UCSD-AML1 (cell line): ENCODE results near the gene HTT.

Source experiments
- DNase-seq: peaks from one replicate; lab custom pipeline; 2025; ENCODE audit not compliant: unreplicated experiment; lab: John Stamatoyannopoulos, UW

HTT gene

GRCh38 chr4:3217266-3217665 lies 142.8 kb downstream of the HTT start:
- no peak for DNase-seq

GRCh38 chr4:3217771-3218170 lies 143.3 kb downstream of the HTT start:
- no peak for DNase-seq

- no peak for DNase-seq
These were observed 144.6 kb downstream of the HTT start for GRCh38 chr4:3218824-3219760.

GRCh38 chr4:3219761-3220475 lies 145.4 kb downstream of the HTT start:
- DNase-seq, result no peak

GRCh38 chr4:3220476-3221183 lies 146.1 kb downstream of the HTT start:
- no peak for DNase-seq

GRCh38 chr4:3221184-3221494 lies 146.7 kb downstream of the HTT start:
- DNase-seq, result no peak

- no peak for DNase-seq
These were observed 147.5 kb downstream of the HTT start for GRCh38 chr4:3221996-3222395.

- DNase-seq, result no peak
These were observed 148.9 kb downstream of the HTT start for GRCh38 chr4:3223346-3223745.

GRCh38 chr4:3223956-3224748 lies 149.7 kb downstream of the HTT start:
- no peak for DNase-seq

GRCh38 chr4:3225071-3225850 lies 150.8 kb downstream of the HTT start:
- DNase-seq, result no peak

- no peak for DNase-seq
These were observed 151.5 kb downstream of the HTT start for GRCh38 chr4:3225936-3226335.

GRCh38 chr4:3226467-3226866 lies 152.0 kb downstream of the HTT start:
- DNase-seq, result no peak

- no peak for DNase-seq
These were observed 152.5 kb downstream of the HTT start for GRCh38 chr4:3226944-3227343.

- no peak for DNase-seq
These were observed 153.6 kb downstream of the HTT start for GRCh38 chr4:3227878-3228675.

GRCh38 chr4:3228881-3229280 lies 154.4 kb downstream of the HTT start:
- no peak for DNase-seq

- DNase-seq, result no peak
These were observed 154.8 kb downstream of the HTT start for GRCh38 chr4:3229328-3229727.

- DNase-seq, result no peak
These were observed 155.5 kb downstream of the HTT start for GRCh38 chr4:3229964-3230363.

- no peak for DNase-seq
These were observed 157.0 kb downstream of the HTT start for GRCh38 chr4:3231471-3231870.

- DNase-seq, result no peak
These were observed 157.5 kb downstream of the HTT start for GRCh38 chr4:3232001-3232400.
